ENCODE results near the gene ADGRG3. TPM values are rescaled to one million over a fixed set of nuclear protein-coding genes. Genes with fewer than 3 reads are reported as not detected.

Gene ADGRG3
- total RNA-seq, 1 experiment from 2014 or later: not detected

- no peaks in the 10 kb centered on the region for H4K20me1 ChIP-seq (ENCODE audit: insufficient read depth)
- no peak overlapping the region for H3K4me3 ChIP-seq
- peaks cover 6% of the 10 kb centered on the region; the same call in 1 of the 2 replicates for H3K36me3 ChIP-seq (ENCODE audit: low read depth)
- H2AFZ ChIP-seq: no peak overlapping the region
- no TSS peak for BruUV-seq (replicated peaks)
- H3K27me3 ChIP-seq (ENCODE audit: insufficient read depth, low read depth): no peaks in the 10 kb centered on the region
- CTCF ChIA-PET: no interaction called here
- intact Hi-C loops (cut with micrococcal nuclease; ENCODE audit: unreplicated experiment): no loop called here
- H3K9me3 ChIP-seq (ENCODE audit: insufficient read depth, low read depth): no peaks in the 10 kb centered on the region
- TF ChIP-seq CTCF (conservative IDR thresholded peaks at IDR 0.05): no peak
- no peak for TF ChIP-seq EZH2 (IDR thresholded peaks at IDR 0.05; ENCODE audit: low read depth)
- H3K79me2 ChIP-seq (ENCODE audit: low read depth): no peaks in the 10 kb centered on the region
- H3K9me2 ChIP-seq (ENCODE audit: insufficient read depth): no peaks in the 10 kb centered on the region
- peaks cover 8% of the 10 kb centered on the region for H3F3A ChIP-seq (ENCODE audit: insufficient read depth, low read depth)
- no peak for DNase-seq
- POLR2A ChIA-PET (ENCODE audit: unreplicated experiment): no interaction called here
- no peak overlapping the region for H3K27ac ChIP-seq
- H3K4me1 ChIP-seq (replicated peaks; ENCODE audit: insufficient read depth): no peaks in the 10 kb centered on the region
- H3K4me2 ChIP-seq: no peak overlapping the region
Measured at GRCh38 chr16:57661510-57661909, 6.6 kb upstream of the ADGRG3 start.

- Histone ChIP-seq H3K27me3 (ENCODE audit: insufficient read depth, low read depth) (no peaks in the 10 kb centered on the region), H4K20me1 (ENCODE audit: insufficient read depth) (no peaks in the 10 kb centered on the region), H3K79me2 (ENCODE audit: low read depth) (no peaks in the 10 kb centered on the region), H3K36me3 (ENCODE audit: low read depth) (no peaks in the 10 kb centered on the region), H3K4me2 (no peak overlapping the region), H2AFZ (no peak overlapping the region), H3K27ac (no peak overlapping the region), H3K4me1 (replicated peaks; ENCODE audit: insufficient read depth) (peaks cover 5% of the 10 kb centered on the region), H3K9me3 (ENCODE audit: insufficient read depth, low read depth) (no peaks in the 10 kb centered on the region), H3F3A (ENCODE audit: insufficient read depth, low read depth) (peaks cover 15% of the 10 kb centered on the region), H3K9me2 (ENCODE audit: insufficient read depth) (no peaks in the 10 kb centered on the region), H3K4me3 (no peak overlapping the region)
- TF ChIP-seq EZH2 (IDR thresholded peaks at IDR 0.05; ENCODE audit: low read depth) (no peak), CTCF (conservative IDR thresholded peaks at IDR 0.05) (no peak)
- no peak for DNase-seq
- ChIA-PET CTCF (no interaction called here), POLR2A (ENCODE audit: unreplicated experiment) (no interaction called here)
- intact Hi-C loops (cut with micrococcal nuclease; ENCODE audit: unreplicated experiment): no loop called here
- BruUV-seq (replicated peaks): no TSS peak
Measured at GRCh38 chr16:57661936-57662906, 5.9 kb upstream of the ADGRG3 start.

GRCh38 chr16:57663436-57663835, 4.7 kb upstream of the ADGRG3 start:
- Histone ChIP-seq H3K27me3 (ENCODE audit: insufficient read depth, low read depth) (no peaks in the 10 kb centered on the region), H3K27ac (no peak overlapping the region), H3K4me1 (replicated peaks; ENCODE audit: insufficient read depth) (peaks cover 17% of the 10 kb centered on the region), H3K4me3 (no peak overlapping the region), H3K9me2 (ENCODE audit: insufficient read depth) (no peaks in the 10 kb centered on the region), H3K36me3 (ENCODE audit: low read depth) (no peaks in the 10 kb centered on the region), H2AFZ (no peak overlapping the region), H4K20me1 (ENCODE audit: insufficient read depth) (no peaks in the 10 kb centered on the region), H3K4me2 (no peak overlapping the region), H3F3A (ENCODE audit: insufficient read depth, low read depth) (peaks cover 15% of the 10 kb centered on the region), H3K9me3 (ENCODE audit: insufficient read depth, low read depth) (no peaks in the 10 kb centered on the region), H3K79me2 (ENCODE audit: low read depth) (no peaks in the 10 kb centered on the region)
- intact Hi-C loops (cut with micrococcal nuclease; ENCODE audit: unreplicated experiment): no loop called here
- TF ChIP-seq CTCF (conservative IDR thresholded peaks at IDR 0.05): no peak
- TF ChIP-seq EZH2 (IDR thresholded peaks at IDR 0.05; ENCODE audit: low read depth): no peak
- POLR2A ChIA-PET (ENCODE audit: unreplicated experiment): no interaction called here
- no peak for DNase-seq
- BruUV-seq (replicated peaks): no TSS peak
- CTCF ChIA-PET: no interaction called here

All from PC-9 (cell line).